COR-L47 (cell line): Measurements from ENCODE around the gene APPBP2.

Source experiments
- DNase-seq: peaks from one replicate; lab custom pipeline; 2025; lab: John Stamatoyannopoulos, UW

APPBP2 gene

DNA sequence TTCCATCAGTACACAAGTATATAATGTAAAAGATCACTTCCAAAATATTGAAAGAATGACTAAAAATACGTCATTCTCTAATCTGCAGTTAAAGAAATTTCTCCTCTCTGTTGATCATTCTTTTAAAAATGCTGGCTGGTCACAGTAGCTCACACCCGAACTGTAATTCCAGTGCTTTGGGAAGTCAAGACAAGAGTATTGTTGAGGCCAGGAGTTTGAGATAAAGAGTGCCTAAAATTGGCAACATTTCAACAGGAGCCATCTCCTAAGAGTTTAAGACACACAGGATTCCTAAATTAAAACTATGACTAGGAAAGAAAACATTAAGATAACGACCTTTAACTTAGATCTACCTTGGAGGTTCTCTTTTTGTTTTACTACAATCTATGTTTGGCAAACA is 129.6 kb downstream of the APPBP2 start:
- DNase-seq, result no peak

DNA sequence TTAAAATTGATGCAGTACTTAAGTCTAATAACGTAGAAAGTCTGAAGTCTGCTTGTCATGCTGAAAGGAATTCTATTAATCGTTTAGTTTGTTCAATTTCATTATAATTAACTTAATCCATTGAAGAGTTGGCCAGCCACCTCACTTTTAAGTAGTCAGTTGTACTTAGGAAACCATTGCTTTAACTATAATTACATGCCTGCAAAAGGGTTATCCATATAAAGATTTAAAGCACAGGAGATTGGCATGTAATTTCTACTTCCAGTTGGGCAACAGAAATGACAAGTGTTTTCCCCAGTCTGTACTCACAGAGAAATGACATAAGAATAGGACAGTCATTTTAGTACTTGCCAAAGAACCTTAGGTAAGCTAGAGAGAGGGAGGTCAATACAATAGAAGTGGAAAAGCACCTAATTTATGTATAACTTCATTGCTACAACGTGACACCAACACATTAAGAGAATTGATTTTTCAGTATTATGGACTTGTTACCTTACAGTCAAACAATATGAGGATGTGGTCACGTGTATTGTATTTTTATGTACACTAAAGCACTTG is 130.5 kb downstream of the APPBP2 start:
- DNase-seq, result no peak

DNA sequence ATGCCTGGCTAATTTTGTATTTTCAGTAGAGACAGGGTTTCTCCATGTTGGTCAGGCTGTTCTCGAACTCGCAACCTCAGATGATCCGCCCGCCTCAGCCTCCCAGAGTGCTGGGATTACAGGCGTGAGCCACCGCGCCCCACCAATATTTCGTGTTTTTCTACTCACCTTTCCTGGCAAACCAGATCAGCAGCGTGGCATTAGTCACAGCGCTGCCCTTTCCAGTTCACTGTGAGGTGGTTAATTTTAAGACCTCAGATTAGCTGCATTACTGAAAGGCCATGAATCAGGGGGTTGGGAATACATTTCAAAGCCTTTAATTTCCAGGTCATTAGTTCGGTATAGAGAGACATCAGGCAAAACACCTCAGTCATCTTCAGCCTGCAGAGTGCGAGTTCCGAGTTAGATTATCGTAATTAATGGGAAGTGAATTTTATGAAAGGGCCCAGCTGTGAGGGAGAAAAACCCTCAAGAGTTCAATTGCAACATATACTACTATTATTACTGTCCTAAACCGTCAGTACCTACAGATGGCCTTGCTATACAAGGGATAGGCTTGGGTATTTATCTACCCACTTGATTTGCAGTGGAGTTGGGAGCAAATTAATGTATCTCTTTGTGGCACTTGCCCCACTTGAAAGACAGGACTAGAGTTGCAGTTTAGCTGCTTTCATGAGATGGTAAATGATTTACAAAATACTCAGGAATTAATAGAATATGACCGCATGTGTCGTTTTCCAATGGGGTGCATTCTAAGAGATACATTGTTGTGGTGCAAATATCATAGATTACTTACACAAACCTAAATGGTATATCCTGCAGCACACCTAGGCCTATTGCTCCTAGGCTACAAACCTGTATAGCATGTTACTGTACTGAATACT is 132.0 kb downstream of the APPBP2 start:
- DNase-seq, result no peak
